GM19438 (cell line): ENCODE data around the gene TMEM43.
"Not testable (repeated sequence)": the region's sequence is repeated elsewhere in the genome, so short reads cannot be mapped to it uniquely, and the experiment has no call there.

Experiments
- ATAC-seq: cut with Tn5 transposase; IDR thresholded peaks from one replicate; pipeline ENCODE4 v1.9.1; 2021; ENCODE audit warnings: low read depth; ENCODE audit not compliant: unreplicated experiment

The TMEM43 gene

DNA sequence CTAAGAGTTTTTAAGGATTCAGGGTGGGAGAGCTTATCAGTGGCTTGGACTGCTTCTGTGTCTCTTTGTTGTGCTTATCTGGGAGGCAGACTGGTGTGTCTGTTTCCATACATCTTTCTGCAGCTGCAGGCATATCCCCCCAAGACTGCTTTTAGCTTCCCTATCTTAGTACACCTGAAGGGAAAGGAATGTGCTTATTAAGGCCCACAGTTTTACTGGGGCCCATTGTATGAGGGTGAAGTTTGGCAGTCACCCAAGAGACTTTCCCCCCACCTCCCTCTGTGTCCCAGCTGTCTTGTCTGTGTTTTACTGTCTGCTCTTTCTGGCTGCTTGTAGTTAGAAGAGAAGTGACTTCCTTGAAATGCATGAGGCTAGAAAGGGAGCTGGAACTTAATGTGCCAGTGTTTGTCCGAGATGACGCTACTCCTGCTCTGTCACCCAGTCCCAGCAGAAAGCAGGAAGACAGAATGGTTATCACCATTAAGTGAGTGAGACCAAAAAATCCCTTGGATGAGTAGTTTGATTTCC lies 3.9 kb upstream of the TMEM43 start:
- ATAC-seq: not testable (repeated sequence)

DNA sequence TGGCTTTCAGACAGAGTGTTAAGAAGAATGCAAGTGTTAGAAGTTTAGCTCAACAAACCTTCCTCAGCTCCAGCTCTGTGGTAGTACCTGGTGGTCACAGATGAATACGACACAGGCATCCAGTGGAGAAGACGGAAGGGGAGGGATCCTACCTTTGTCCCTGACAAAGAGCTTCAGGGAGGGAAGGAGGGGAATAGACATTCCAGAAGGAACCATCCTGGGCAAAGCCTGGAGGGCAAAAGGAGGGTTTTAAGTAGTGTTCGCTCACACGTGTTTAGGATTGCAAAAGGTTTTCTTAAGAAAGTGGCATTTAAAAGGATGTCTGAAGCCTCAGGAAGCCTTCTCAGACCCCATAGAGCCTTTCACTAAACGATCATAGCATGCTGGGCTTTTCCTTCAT lies 3.0 kb upstream of the TMEM43 start:
- no peak for ATAC-seq

DNA sequence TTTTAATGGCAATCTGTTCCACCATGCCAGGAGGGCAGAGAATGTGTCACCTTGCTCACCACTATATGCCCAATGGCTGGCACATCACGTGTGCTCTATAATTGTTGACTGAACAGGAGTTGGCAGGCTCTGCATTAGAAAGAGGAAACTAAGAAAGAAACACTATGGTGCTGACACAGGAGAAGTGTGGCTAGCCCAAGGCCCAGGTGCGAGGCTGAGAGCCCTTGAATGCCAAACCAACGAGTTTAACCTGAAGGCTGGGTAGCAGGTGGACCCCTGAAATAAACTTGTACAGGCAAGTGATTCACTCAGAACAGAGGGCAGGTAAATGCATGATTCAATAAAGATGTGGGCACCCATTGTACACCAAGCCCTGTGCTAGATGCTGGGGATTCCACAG lies 2.6 kb upstream of the TMEM43 start:
- ATAC-seq: no peak

DNA sequence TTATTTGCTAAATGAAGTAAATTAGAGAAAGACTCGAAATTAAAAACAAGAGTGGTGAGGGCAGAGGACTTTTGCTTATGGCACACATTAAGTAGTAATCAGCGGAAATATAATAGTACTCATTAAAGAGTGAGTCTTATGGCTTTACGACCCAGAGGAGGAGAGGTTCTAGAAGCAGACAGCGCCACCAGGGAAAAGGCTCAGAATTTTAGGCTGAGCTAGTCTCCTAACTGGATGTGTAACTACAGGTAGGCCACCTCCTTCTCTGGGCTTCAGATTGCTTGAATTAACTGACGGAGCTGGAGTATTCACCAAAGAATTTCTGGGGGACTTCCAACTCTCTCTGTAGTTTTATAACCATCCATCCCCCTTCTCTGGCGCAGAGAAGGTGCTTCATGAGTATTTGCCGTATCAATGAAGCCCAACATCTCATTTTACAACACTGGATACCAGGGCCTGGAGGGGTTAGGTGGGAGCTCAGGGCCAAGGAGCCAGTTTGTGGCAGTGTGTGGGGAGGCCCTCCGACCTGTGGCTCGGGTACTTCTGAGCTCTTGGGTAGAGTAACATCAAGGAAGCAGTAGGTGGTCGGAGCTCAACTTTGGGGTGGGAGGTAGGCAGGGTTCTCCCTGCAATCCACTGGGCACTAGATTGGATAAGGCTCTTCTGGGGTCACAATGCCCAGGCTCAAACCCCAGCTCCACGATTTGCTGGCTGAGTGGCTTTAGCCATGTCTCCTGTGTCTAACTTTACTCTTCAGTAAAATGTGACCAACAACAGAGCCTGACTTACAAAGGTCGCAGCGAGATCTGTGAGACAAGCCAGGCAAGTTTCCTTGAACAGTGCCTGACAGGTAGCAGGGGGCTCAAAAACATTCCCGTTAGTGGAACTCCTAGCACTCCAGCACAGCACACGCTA lies 1.3 kb upstream of the TMEM43 start:
- ATAC-seq: no peak

DNA sequence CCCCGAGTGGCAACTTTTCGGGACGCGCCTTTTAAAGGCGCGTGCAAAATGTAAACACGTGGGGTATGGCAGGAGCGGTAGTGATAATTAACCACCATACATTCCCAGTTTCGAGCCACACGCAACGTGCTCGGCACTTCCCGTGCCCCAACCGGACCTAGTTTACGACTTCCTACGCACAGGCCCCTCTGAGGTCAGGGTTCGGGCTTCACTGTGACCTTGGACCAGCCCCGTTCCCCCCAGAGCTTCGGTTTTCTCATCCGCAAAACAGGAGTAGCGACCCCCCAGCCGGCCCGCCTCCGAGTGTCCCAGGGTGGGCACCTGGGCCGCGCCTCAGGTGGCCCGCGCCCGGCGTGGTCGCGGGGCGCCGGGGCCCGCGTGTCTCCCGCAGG lies 633 bp upstream of the TMEM43 start:
- peak; percentile 54 for ATAC-seq

DNA sequence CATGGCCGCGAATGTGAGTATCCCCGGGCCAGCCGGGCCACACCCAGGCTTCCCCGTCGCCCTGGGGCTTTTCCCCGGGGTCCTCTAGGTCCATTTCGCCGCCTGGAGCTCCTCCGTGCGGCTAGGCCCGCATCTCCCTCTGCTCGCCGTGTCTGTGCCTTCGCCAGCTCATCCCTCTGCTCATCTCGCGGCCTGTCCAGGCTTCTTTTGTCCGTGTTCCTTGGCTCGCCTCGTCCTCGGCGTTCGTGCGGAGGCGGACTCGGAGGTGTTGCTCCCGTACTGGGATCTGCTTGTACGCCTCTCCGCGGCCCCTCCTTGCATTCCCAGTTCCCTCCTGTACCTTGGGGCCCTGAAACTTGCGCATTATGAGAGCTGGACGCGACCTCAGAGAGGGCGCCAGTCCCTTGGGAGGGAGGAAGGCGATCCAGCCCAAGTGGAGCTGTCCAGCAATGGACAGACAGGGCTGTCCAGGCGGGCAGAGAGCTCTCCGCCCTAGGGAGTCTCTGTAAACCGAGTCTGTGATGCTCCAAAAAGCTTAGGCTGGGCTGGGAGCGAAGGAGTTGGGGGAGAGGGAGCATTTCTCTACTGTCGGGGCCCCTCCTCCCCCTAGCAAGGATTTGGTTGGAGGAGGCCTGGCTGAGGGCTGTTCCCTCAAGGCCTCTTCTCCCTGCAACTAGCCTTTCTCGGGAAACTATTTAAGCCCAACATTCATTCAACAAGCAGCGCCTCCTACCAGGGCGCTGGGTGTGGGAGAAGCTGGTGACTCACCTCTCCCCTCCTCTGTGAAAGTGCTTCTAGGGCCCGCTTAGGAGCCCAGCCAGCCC lies 553 bp downstream of the TMEM43 start:
- peak; percentile 31 for ATAC-seq

DNA sequence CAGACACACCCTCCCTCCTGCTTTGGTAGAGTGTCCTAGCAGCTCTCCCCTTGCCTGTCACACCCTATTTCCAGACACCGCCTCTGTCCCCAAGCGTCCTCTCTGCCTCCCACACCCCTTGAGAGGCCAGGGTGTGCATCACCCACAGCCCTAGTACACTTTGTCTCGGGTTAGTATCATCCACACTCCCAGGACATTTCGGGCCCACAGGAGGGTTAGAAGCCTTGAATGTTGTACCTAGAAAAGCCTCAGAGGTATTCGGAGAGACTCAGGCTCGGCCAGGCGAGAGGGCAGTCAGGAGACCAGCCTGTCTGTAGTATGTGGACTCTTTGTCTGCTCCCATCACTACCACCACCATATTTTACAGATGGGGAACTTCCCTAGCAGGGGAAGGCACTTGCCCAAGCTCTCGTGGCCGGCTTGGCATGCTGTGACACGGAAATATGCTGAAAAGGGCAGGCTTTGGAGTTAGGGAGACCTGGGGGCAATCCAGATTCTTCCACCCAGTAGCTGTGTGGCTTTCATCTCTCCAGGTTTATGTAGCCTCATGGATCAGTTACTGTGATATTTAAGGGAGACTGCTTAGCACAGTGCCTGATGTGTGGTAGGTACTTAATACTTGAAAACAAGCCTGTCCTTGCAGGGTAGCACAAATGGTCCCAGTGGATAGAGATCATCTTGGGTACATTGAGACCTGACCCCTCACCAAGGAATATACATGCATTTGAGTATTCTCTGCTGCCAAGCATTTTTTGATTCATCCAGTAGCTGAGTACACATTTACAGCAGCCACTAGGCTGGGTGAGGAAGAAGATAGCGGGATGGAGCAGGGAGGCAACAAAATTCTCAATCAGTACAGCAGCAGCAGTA lies 1.4 kb downstream of the TMEM43 start:
- no peak for ATAC-seq

DNA sequence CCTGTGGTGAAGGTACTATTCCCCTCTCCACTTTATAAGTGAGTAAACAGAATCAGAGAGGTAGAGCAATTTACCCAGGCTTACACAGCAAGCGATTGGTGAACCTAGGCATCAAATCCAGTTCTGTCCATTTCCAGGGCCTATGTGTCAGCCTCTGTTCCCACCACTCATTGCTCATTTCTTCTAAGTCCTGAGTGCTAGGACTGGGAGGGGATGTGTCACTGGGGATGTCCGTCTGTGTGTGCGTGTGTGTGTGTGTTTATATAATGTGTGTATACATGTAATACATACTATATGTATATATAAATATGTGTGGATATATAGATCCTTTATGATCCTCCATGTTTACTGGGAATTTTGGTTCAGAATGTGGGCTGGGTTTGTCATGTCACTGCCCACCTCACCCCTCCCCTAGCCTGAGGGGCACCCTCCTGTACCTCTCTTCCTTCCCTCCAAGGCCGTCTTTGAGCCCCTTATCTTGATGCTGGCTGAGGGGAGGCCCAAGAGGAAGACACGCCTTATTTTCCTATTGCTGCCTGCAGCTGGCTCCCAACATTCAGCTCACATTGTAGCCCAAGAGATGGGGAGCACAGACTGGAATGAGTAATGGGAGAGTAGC lies 2.1 kb downstream of the TMEM43 start:
- ATAC-seq: no peak

DNA sequence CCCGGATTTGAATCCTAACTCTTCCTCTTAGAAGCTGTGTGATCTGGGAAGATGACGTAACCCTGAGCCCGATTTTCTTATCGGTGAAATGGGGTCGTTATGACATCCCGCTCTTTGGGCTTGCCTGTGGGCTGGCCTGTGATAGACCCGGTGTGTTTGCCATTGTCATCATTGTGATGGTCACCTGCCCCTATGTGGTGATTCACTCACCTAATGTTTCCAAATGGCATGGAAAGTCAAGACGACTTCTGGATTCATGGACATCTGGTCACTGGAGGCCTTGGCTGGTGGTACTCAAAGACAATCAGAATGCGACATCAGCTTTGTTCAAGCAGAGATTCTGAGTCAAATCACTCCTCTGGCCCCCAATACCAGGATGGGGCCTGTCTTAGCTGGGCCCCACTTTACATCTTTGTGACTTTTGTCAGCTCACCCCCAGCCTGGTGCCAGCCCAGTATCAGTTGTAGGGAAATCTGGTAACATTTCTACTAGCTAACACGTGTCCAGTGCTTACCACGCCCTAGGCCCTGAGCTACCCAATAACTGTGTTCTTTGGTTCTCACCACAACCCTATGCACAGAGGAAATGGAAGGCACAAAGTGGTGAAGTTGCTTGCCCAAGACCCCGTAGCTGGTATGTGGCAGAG lies 2.8 kb downstream of the TMEM43 start:
- no peak for ATAC-seq

DNA sequence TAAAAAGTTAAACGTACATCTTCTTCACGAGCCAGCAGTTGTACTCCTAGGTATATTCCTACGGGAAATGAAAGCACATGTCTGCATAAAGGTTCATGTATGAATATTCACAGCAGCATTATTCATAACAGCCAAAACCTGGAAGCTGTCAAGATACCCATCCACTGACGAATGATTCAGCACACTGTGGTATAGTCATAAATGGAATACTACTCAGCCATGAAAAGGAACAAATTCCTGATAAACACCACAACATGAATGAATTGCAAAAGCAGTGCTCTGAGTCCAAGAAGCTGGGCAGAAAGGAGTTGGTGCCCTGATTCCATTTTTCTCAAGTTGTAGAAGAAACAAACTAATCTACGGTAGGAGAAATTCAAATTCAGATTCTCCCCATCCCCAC lies 3.9 kb downstream of the TMEM43 start:
- no peak for ATAC-seq

DNA sequence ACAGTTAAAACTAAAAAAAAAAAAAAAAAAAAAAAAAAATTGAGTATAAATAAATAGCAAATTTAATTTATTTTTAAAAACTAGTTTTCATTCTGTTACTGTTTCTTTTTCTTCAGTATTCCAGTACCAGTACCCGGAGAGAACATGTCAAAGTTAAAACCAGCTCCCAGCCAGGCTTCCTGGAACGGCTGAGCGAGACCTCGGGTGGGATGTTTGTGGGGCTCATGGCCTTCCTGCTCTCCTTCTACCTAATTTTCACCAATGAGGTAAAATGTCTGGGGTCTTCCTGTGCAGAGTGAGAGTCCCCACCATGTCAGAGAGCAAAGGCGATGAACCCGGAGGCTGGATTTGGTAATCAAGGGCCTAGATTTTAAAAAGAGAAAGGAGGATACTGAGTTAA lies 4.4 kb downstream of the TMEM43 start:
- ATAC-seq: no peak

DNA sequence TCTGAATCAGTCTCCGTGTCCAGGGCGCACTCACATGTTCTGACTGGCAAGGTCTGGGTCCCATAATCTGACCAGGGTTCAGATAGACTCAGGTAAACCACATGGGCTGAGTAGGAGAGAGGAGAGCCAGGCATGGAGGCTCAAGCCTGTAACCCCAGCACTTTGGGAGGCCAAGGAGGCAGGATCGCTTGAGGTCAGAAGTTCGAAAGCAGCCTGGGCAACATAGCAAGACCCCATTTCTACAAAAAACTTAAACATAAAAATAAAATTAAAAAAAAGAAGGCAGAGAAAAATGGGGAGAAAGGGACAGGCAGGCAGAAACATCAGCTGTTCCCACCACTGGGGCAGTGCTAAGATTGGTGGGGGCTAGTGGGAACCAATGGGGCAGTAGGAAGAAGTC lies 5.4 kb downstream of the TMEM43 start:
- no peak for ATAC-seq

DNA sequence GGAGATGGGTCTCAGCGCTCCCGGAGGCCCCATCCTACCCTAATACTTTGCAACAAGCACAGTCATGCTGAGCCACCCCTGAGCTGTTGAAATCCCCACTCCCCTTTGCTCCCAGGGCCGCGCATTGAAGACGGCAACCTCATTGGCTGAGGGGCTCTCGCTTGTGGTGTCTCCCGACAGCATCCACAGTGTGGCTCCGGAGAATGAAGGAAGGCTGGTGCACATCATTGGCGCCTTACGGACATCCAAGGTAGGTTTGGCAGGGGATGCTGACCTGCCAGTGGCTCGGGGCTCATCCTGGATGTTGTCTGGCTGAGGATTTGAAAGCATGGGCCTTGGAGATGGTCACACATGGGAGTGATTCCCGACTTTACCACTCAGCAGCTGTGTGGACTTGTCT lies 5.9 kb downstream of the TMEM43 start:
- ATAC-seq: no peak

DNA sequence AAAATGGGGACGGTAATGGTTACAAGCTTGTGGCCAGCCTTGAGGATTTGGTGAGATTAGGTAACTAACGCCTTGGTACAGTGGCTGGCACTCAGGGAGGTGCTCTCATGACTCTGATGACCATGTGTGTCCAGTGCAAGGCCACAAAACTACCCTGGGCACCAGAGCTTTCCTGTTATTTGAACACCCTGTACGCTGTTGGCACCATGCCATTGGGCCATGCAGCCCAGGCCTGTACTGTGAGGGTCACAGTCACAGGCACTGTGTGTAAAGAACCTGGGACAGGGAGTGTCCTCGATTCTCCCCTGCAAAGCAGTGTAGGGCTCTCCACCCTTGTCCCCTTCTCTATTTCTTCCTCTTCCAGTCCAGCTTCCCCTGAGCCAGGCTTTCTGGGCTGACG lies 6.3 kb downstream of the TMEM43 start:
- no peak for ATAC-seq

DNA sequence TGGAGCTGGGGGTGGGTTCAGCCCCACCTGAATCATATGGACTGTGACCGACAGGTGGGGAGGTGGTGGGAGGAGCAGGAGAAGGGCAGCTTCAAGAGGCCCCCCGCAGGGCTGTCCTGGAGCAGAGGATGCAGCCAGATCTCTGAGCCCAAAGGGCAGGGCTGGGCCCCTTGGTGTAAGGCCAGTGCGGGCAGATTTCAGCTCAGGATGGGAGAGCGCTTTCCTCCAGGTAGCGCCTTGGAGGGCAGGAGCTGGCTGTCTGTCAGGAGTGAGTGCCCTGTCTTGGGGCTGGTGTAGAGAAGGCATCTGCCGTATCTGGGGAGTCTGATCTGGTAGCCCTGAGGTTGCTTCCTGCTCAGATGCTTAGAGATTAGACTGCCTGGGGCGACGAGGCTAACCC lies 7.3 kb downstream of the TMEM43 start:
- no peak for ATAC-seq

DNA sequence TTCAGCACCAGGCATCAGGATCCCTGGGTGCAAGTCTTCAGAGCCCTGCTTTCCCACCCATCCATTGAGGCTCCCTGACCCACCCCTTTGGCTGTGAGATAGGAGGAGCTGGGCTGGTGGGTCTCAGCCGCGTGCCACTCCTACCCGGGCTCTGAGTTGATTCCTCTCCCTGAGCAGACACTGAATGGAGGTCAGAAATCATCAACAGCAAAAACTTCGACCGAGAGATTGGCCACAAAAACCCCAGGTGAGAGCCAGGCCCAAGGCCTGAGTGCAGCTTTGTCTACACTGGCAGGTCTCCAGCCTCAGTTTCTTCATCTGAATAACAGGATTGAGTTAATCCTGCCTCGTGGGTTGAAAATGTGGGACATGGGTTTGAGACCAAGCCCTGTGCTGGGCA lies 7.8 kb downstream of the TMEM43 start:
- no peak for ATAC-seq

DNA sequence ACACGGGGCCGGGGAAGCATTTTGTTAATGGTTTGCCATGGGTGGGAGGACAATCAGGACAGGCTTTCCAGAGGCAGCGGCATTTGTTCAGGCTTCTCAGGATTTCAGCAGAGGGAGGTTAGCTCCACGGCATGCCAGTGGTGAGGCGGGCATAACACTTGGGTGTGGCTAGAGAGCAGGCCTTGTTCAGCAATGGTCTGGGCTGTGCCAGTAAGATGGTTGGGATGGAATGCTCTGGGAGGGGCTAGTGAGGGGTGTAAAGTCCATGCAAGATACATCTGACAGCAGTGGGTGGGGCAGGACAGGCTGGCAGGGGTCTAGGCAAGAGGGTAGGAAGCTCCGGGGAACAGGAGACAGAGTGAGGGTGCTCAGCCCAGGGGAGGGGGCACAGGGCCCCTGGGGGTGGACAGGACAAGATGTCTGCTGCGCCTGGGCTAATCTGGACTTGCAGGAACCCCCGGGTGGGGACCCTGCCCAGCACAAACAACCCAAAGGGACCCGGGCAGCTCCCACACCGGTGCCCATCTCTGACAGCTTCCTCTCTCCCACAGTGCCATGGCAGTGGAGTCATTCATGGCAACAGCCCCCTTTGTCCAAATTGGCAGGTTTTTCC lies 8.4 kb downstream of the TMEM43 start:
- no peak for ATAC-seq

DNA sequence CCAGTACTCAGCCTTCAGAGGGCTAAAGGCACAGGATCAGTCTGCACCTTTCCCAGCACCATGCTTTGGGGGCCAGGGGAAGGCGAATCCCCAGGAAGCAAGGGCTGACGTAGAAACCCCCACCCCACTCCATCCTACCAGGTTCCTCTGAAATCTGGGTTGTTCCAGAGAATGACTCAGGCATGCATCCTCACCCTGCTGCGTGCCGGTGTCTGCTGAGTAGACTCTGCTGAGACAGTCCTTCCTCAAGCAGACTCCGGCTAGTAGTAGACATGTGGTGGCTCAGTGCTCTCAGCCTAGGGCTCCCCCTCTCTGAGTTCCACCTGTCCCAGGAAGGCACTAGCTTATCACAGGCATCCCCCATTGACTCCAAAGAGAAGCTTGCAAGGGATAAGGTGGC lies 9.0 kb downstream of the TMEM43 start:
- no peak for ATAC-seq

DNA sequence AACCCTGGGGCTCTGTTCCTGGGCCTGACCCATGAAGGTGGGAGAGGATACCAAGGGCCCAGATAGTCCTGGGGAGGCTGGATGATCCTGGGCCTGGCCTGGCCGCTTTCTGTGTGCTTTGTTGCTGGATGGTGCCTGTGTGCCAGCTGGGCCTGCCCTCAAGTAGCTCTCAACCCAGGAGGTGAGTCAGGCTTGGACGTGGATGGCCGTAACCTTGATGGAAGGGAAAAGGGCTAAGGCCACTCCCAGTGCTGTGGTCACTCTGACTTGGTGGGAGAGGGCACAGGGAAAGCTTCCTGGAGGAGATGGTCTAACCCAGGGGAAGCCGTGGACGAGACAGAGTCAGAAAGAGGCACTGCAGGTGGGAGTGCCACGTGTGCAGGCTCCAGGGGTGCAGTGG lies 9.4 kb downstream of the TMEM43 start:
- ATAC-seq: no peak
